ENCODE results near the gene RNU2-1.
A peak's percentile ranks its signal among the peaks of the same experiment; 100 is the strongest.
"Not testable (repeated sequence)": the region's sequence is repeated elsewhere in the genome, so short reads cannot be mapped to it uniquely, and the experiment has no call there.

Gene RNU2-1

GRCh38 chr17:43233877-43234276 is at the start of gene RNU2-1:
Gene RNU2-1 (minus strand): TSS chr17:43233977.
- not testable (repeated sequence) for DNase-seq

GRCh38 chr17:43272914-43273313 is 39.1 kb upstream of the RNU2-1 start:
- not testable (repeated sequence) for DNase-seq

GRCh38 chr17:43272483-43272882 is 38.7 kb upstream of the RNU2-1 start:
- DNase-seq = not testable (repeated sequence)

- DNase-seq = not testable (repeated sequence)
These were observed 37.1 kb upstream of the RNU2-1 start for GRCh38 chr17:43270552-43271504.

- DNase-seq = not testable (repeated sequence)
These were observed 12.7 kb upstream of the RNU2-1 start for GRCh38 chr17:43246456-43246855.

- DNase-seq = not testable (repeated sequence)
These were observed 7.0 kb upstream of the RNU2-1 start for GRCh38 chr17:43240596-43241352.

- not testable (repeated sequence) for DNase-seq
These were observed 5.8 kb upstream of the RNU2-1 start for GRCh38 chr17:43239597-43239996.

GRCh38 chr17:43233263-43233662 is 514 bp downstream of the RNU2-1 start:
- DNase-seq = not testable (repeated sequence)

GRCh38 chr17:43232021-43232699 is 1.6 kb downstream of the RNU2-1 start:
- not testable (repeated sequence) for DNase-seq

- peak; percentile 12 for DNase-seq
These were observed 2.4 kb downstream of the RNU2-1 start for GRCh38 chr17:43231205-43232020.

GRCh38 chr17:43228020-43228782 is 5.6 kb downstream of the RNU2-1 start, which contains the start of gene CCDC200:
Gene CCDC200 (minus strand): TSS chr17:43228623. CDS start chr17:43228554, 69 bp downstream.
- not testable (repeated sequence) for DNase-seq

GRCh38 chr17:43226393-43226792 is 7.4 kb downstream of the RNU2-1 start:
- no peak for DNase-seq

GRCh38 chr17:43224146-43224705 is 9.6 kb downstream of the RNU2-1 start:
- DNase-seq = peak; percentile 8

- no peak for DNase-seq
These were observed 13.2 kb downstream of the RNU2-1 start for GRCh38 chr17:43220511-43221125.

- no peak for DNase-seq
These were observed 13.9 kb downstream of the RNU2-1 start for GRCh38 chr17:43219746-43220380.

GRCh38 chr17:43219001-43219400 is 14.8 kb downstream of the RNU2-1 start:
- DNase-seq = no peak

- DNase-seq = no peak
These were observed 16.1 kb downstream of the RNU2-1 start for GRCh38 chr17:43217614-43218087.

- DNase-seq = no peak
These were observed 16.8 kb downstream of the RNU2-1 start for GRCh38 chr17:43216762-43217613.

- no peak for DNase-seq
These were observed 17.4 kb downstream of the RNU2-1 start for GRCh38 chr17:43216369-43216761.
